ENCODE data around the gene MAU2. TPM values are rescaled to one million over a fixed set of nuclear protein-coding genes. Genes with fewer than 3 reads are reported as not detected.

Gene MAU2
- total and polyA plus RNA-seq, 3 donors from 2014 or later = 77.2 to 151 (median 143) TPM

GRCh38 chr19:19354007-19354406 is 33.4 kb downstream of the MAU2 start:
- no peak overlapping the region for H3K27ac ChIP-seq
- WGBS, 2 donors = 97% methylated on average over 5 of the region's 5 CpGs; no CpG with 5 or more reads in 1 of the 2 donors
- no peak overlapping the region for H3K4me3 ChIP-seq
- TF ChIP-seq POLR2A (IDR thresholded peaks at IDR 0.05) = no peak
- no peak for TF ChIP-seq CTCF (IDR thresholded peaks at IDR 0.05)
- no peaks in the 10 kb centered on the region for H3K9me3 ChIP-seq
- H3K4me1 ChIP-seq = no peaks in the 10 kb centered on the region
- no peaks in the 10 kb centered on the region for H3K36me3 ChIP-seq (ENCODE audit: low read depth, missing control alignments)
- no peak for DNase-seq
- no peaks in the 10 kb centered on the region for H3K27me3 ChIP-seq
- intact Hi-C loops (cut with DNase I; ENCODE audit: low total_unique reads) = no loop called here

- Histone ChIP-seq H3K4me3 (no peak overlapping the region), H3K27me3 (no peaks in the 10 kb centered on the region), H3K4me1 (no peaks in the 10 kb centered on the region), H3K36me3 (ENCODE audit: low read depth, missing control alignments) (no peaks in the 10 kb centered on the region), H3K9me3 (no peaks in the 10 kb centered on the region), H3K27ac (no peak overlapping the region)
- 93 to 94% methylated on average over 2 to 11 of the region's 11 CpGs for WGBS, 2 donors
- TF ChIP-seq CTCF (IDR thresholded peaks at IDR 0.05) = no peak
- TF ChIP-seq POLR2A (IDR thresholded peaks at IDR 0.05) = no peak
- intact Hi-C loops (cut with DNase I; ENCODE audit: low total_unique reads) = no loop called here
- DNase-seq = no peak
Observed at GRCh38 chr19:19354932-19355331, 34.3 kb downstream of the MAU2 start.

GRCh38 chr19:19355606-19356139 is 35.0 kb downstream of the MAU2 start:
- no peak for DNase-seq
- 88 to 92% methylated on average over 12 to 18 of the region's 18 CpGs for WGBS, 2 donors
- H3K4me3 ChIP-seq = no peak overlapping the region
- H3K27me3 ChIP-seq = no peaks in the 10 kb centered on the region
- TF ChIP-seq CTCF (IDR thresholded peaks at IDR 0.05) = no peak
- no peak for TF ChIP-seq POLR2A (IDR thresholded peaks at IDR 0.05)
- no peak overlapping the region for H3K27ac ChIP-seq
- H3K9me3 ChIP-seq = no peaks in the 10 kb centered on the region
- H3K36me3 ChIP-seq (ENCODE audit: low read depth, missing control alignments) = no peaks in the 10 kb centered on the region
- intact Hi-C loops (cut with DNase I; ENCODE audit: low total_unique reads) = no loop called here
- no peaks in the 10 kb centered on the region for H3K4me1 ChIP-seq

- no peak overlapping the region for H3K27ac ChIP-seq
- no peaks in the 10 kb centered on the region for H3K27me3 ChIP-seq
- no peak for TF ChIP-seq POLR2A (IDR thresholded peaks at IDR 0.05)
- TF ChIP-seq CTCF (IDR thresholded peaks at IDR 0.05) = no peak
- no peaks in the 10 kb centered on the region for H3K9me3 ChIP-seq
- no peak for DNase-seq
- H3K36me3 ChIP-seq (ENCODE audit: low read depth, missing control alignments) = no peaks in the 10 kb centered on the region
- H3K4me1 ChIP-seq = peaks cover 7% of the 10 kb centered on the region
- WGBS, 2 donors = 89 to 96% methylated on average over 9 to 11 of the region's 11 CpGs
- intact Hi-C loops (cut with DNase I; ENCODE audit: low total_unique reads) = no loop called here
- no peak overlapping the region for H3K4me3 ChIP-seq
Observed at GRCh38 chr19:19356500-19356899, 35.9 kb downstream of the MAU2 start.

GRCh38 chr19:19356901-19357566 is 36.4 kb downstream of the MAU2 start:
- Histone ChIP-seq H3K9me3 (no peaks in the 10 kb centered on the region), H3K4me3 (no peak overlapping the region), H3K36me3 (ENCODE audit: low read depth, missing control alignments) (no peaks in the 10 kb centered on the region), H3K27me3 (no peaks in the 10 kb centered on the region), H3K27ac (no peak overlapping the region), H3K4me1 (peaks cover 7% of the 10 kb centered on the region)
- DNase-seq = no peak
- intact Hi-C loops (cut with DNase I; ENCODE audit: low total_unique reads) = no loop called here
- no peak for TF ChIP-seq CTCF (IDR thresholded peaks at IDR 0.05)
- TF ChIP-seq POLR2A (IDR thresholded peaks at IDR 0.05) = no peak
- 88 to 93% methylated on average over 9 to 13 of the region's 13 CpGs for WGBS, 2 donors

Data from testis (tissue), 3 donors.